GM19035 (cell line): ENCODE measurements around the gene GYPB.
"Not testable (repeated sequence)": the region's sequence is repeated elsewhere in the genome, so short reads cannot be mapped to it uniquely, and the experiment has no call there.

Experiments used
- ATAC-seq: cut with Tn5 transposase; IDR thresholded peaks from one replicate; pipeline ENCODE4 v1.9.1; 2021; ENCODE audit not compliant: unreplicated experiment

GYPB gene

GRCh38 chr4:143950185-143950584 is 69.0 kb downstream of the GYPB start:
- not testable (repeated sequence) for ATAC-seq

- not testable (repeated sequence) for ATAC-seq
These were observed 71.7 kb downstream of the GYPB start for GRCh38 chr4:143947493-143947892.
